HepG2 (cell line): ENCODE measurements around the gene TNP2.

ENCODE experiments used
- CTCF ChIP-seq: sonication (generic); formaldehyde crosslinking; IDR thresholded peaks from 2 replicates; pipeline ENCODE4 v1.5.0; 2020; ENCODE audit warnings: mild to moderate bottlenecking, missing genetic modification reagents, moderate library complexity
- ELK4 ChIP-seq: sonication (generic); formaldehyde crosslinking; IDR thresholded peaks from 2 replicates; pipeline ENCODE4 v1.9.0; 2021; ENCODE audit warnings: missing genetic modification reagents, borderline replicate concordance
- EP300 ChIP-seq, 3 experiments: sonication (generic) in 1 of 3; formaldehyde crosslinking in 1 of 3; IDR thresholded peaks; 2 replicates each; pipeline versions ENCODE4 v1.5.1 to v1.6.1; 2011 to 2020; ENCODE audit warnings: low read depth in 2 of 3, low read length in 2 of 3, borderline replicate concordance in 1 of 3, improper control_type of control experiment in 1 of 3, mild to moderate bottlenecking in 1 of 3, missing genetic modification reagents in 1 of 3, moderate library complexity in 1 of 3
- FOXA3 ChIP-seq: IDR thresholded peaks from 2 replicates; pipeline ENCODE4 v1.6.1; 2016; ENCODE audit warnings: missing genetic modification reagents, missing compliant biosample characterization
- MAX ChIP-seq: IDR thresholded peaks from 2 replicates; pipeline ENCODE4 v1.6.1; 2012; ENCODE audit warnings: inconsistent platforms
- SRSF9 ChIP-seq: fragments of 200-400 bp; formaldehyde crosslinking; IDR thresholded peaks from 2 replicates; pipeline ENCODE4 v1.6.1; 2018; ENCODE audit warnings: borderline replicate concordance, mild to moderate bottlenecking, low read depth, low read length; ENCODE audit not compliant: insufficient read depth, poor library complexity, severe bottlenecking
- YY1 ChIP-seq: IDR thresholded peaks from 2 replicates; pipeline ENCODE4 v1.6.1; 2011; ENCODE audit warnings: low read length, low read depth, moderate library complexity, mild to moderate bottlenecking; ENCODE audit not compliant: insufficient read depth, insufficient replicate concordance
- ZNF318 ChIP-seq: sonication (generic); formaldehyde crosslinking; IDR thresholded peaks from 2 replicates; pipeline ENCODE4 v1.4.0; 2020; ENCODE audit warnings: mild to moderate bottlenecking, missing genetic modification reagents
- ZNF639 ChIP-seq: conservative IDR thresholded peaks from 2 replicates; pipeline ENCODE4 v1.6.1; 2018; ENCODE audit warnings: missing genetic modification reagents
- ZNF709 ChIP-seq: sonication (generic); formaldehyde crosslinking; IDR thresholded peaks from 2 replicates; pipeline ENCODE4 v1.5.0; 2020; ENCODE audit warnings: mild to moderate bottlenecking, missing genetic modification reagents

GRCh38 chr16:11296351-11296705 lies 27.2 kb upstream of the TNP2 start:
- TF ChIP-seq MAX (no peak), ELK4 (CRISPR knock-in tag) (no peak), FOXA3 (no peak), CTCF (CRISPR knock-in tag) (no peak), SRSF9 (no peak), ZNF639 (CRISPR knock-in tag) (no peak), YY1 (no peak), EP300 (IDR thresholded peaks at IDR 0.05; ENCODE audit: low read depth in 2 of 2, low read length in 2 of 2) (no peak), EP300 (CRISPR knock-in tag; IDR thresholded peaks at IDR 0.05; ENCODE audit: borderline replicate concordance) (no peak), ZNF709 (CRISPR knock-in tag) (no peak), ZNF318 (CRISPR knock-in tag) (no peak)
